ENCODE results near the gene TPSAB1. TPM values are rescaled to one million over a fixed set of nuclear protein-coding genes. Genes with fewer than 3 reads are reported as not detected.

The TPSAB1 gene
- total RNA-seq, 1 experiment from 2014 or later: not detected

- no peak for DNase-seq (ENCODE audit: extremely low read depth, low read depth)
Measured at GRCh38 chr16:1209081-1209480, 31.4 kb upstream of the TPSAB1 start.

GRCh38 chr16:1210461-1210860, 30.0 kb upstream of the TPSAB1 start:
- no peak for DNase-seq (ENCODE audit: extremely low read depth, low read depth)

GRCh38 chr16:1211451-1212268, 28.8 kb upstream of the TPSAB1 start:
- DNase-seq (ENCODE audit: extremely low read depth, low read depth): no peak

- DNase-seq (ENCODE audit: extremely low read depth, low read depth): no peak
Measured at GRCh38 chr16:1212616-1213194, 27.8 kb upstream of the TPSAB1 start.

GRCh38 chr16:1213231-1213630, 27.3 kb upstream of the TPSAB1 start:
- no peak for DNase-seq (ENCODE audit: extremely low read depth, low read depth)

- no peak for DNase-seq (ENCODE audit: extremely low read depth, low read depth)
Measured at GRCh38 chr16:1213796-1214372, 26.6 kb upstream of the TPSAB1 start.

GRCh38 chr16:1214719-1215118, 25.8 kb upstream of the TPSAB1 start:
- no peak for DNase-seq (ENCODE audit: extremely low read depth, low read depth)

- DNase-seq (ENCODE audit: extremely low read depth, low read depth): no peak
Measured at GRCh38 chr16:1215574-1216295, 24.8 kb upstream of the TPSAB1 start.

GRCh38 chr16:1216296-1216619, 24.2 kb upstream of the TPSAB1 start:
- no peak for DNase-seq (ENCODE audit: extremely low read depth, low read depth)

- DNase-seq (ENCODE audit: extremely low read depth, low read depth): no peak
Measured at GRCh38 chr16:1216681-1217400, 23.7 kb upstream of the TPSAB1 start.

GRCh38 chr16:1217526-1217925, 23.0 kb upstream of the TPSAB1 start:
- DNase-seq (ENCODE audit: extremely low read depth, low read depth): no peak

GRCh38 chr16:1218061-1218929, 22.2 kb upstream of the TPSAB1 start:
- no peak for DNase-seq (ENCODE audit: extremely low read depth, low read depth)

GRCh38 chr16:1218930-1219611, 21.4 kb upstream of the TPSAB1 start:
- DNase-seq (ENCODE audit: extremely low read depth, low read depth): no peak

- no peak for DNase-seq (ENCODE audit: extremely low read depth, low read depth)
Measured at GRCh38 chr16:1220098-1220728, 20.3 kb upstream of the TPSAB1 start.

GRCh38 chr16:1220841-1221627, 19.5 kb upstream of the TPSAB1 start:
- DNase-seq (ENCODE audit: extremely low read depth, low read depth): no peak

- DNase-seq (ENCODE audit: extremely low read depth, low read depth): no peak
Measured at GRCh38 chr16:1221628-1222552, 18.6 kb upstream of the TPSAB1 start.

Measured in NCI-H460 (cell line).